Endothelial cell of umbilical vein (primary cell): ENCODE results near the gene DTNA. TPM values are rescaled to one million over a fixed set of nuclear protein-coding genes. Genes with fewer than 3 reads are reported as not detected.

ENCODE experiments used
- BruUV-seq: library from RNA; stranded (reverse); fragments of 400-500 nt; replicated peaks from 2 replicates; lab custom pipeline; 2021; lab: Mats Ljungman, UMichigan
- CTCF ChIA-PET: fragments of 300-600, 350-600 bp; sonication (Branson Sonifier 250); formaldehyde crosslinking; loops from one replicate; lab custom pipeline; 2021; ENCODE audit warnings: antibody characterized with exemption, inconsistent platforms; lab: Charles Lee
- POLR2A ChIA-PET: fragments of 300-600, 350-600 bp; sonication (Branson Sonifier 250); formaldehyde crosslinking; loops from one replicate; lab custom pipeline; 2021; ENCODE audit warnings: antibody characterized with exemption, inconsistent platforms; lab: Charles Lee
- DNase-seq: peaks from one replicate; pipeline ENCODE4 v3.0.0-alpha.2; 2011; ENCODE audit warnings: low read depth, low spot score
- FAIRE-seq: peaks from 2 replicates; lab custom pipeline; 2011; peaks lifted over from hg19 to GRCh38; lab: Jason Lieb, UNC
- H2AFZ ChIP-seq: 2 replicates; pipeline ENCODE4 v1.6.0; 2012; ENCODE audit warnings: low read depth, low read length, control low read depth, inconsistent platforms
- H3K27ac ChIP-seq: 2 replicates; pipeline ENCODE4 v1.5.1; 2011; ENCODE audit warnings: low read depth, mild to moderate bottlenecking, control low read depth, low read length, moderate library complexity; ENCODE audit not compliant: insufficient read depth
- H3K27me3 ChIP-seq, 2 experiments: 2 replicates each; pipeline versions ENCODE4 v1.6.0 to v1.6.1; 2011; ENCODE audit warnings: low read length in 2 of 2, mixed read lengths in 1 of 2; ENCODE audit not compliant: control insufficient read depth in 2 of 2, insufficient read depth in 2 of 2
- H3K36me3 ChIP-seq, 2 experiments: 2 replicates in 1 of 2; 3 replicates in 1 of 2; pipeline ENCODE4 v1.5.1; 2011; ENCODE audit warnings: low read length in 2 of 2, mild to moderate bottlenecking in 1 of 2, moderate library complexity in 1 of 2; ENCODE audit not compliant: control insufficient read depth in 2 of 2, insufficient read depth in 2 of 2; ENCODE audit errors: extremely low read depth in 1 of 2
- H3K4me1 ChIP-seq: 3 replicates; pipeline ENCODE4 v1.5.1; 2011; ENCODE audit warnings: mild to moderate bottlenecking, low read length; ENCODE audit not compliant: control insufficient read depth, insufficient read depth; ENCODE audit errors: extremely low read depth
- H3K4me2 ChIP-seq: 2 replicates; pipeline ENCODE4 v1.6.1; 2011; ENCODE audit warnings: low read length, control low read depth, mixed read lengths; ENCODE audit not compliant: insufficient read depth
- H3K4me3 ChIP-seq, 3 experiments: fragments of 200-600 bp in 1 of 3; sonication (generic), shearing (Covaris generic) in 1 of 3; replicated peaks in 1 of 3; 2 replicates each; pipeline ENCODE4 v1.5.1; 2011 to 2016; ENCODE audit warnings: control low read depth in 3 of 3, low read length in 3 of 3, mild to moderate bottlenecking in 2 of 3, inconsistent platforms in 1 of 3, low read depth in 1 of 3, moderate library complexity in 1 of 3; ENCODE audit not compliant: insufficient read depth in 1 of 3
- H3K79me2 ChIP-seq: 2 replicates; pipeline ENCODE4 v1.6.0; 2012; ENCODE audit warnings: low read length, inconsistent platforms; ENCODE audit not compliant: control insufficient read depth, insufficient read depth
- H3K9ac ChIP-seq: replicated peaks from 2 replicates; pipeline ENCODE3; 2011; ENCODE audit warnings: low read length, control low read depth; ENCODE audit not compliant: insufficient read depth; ENCODE audit errors: extremely low read depth
- H3K9me1 ChIP-seq: replicated peaks from 3 replicates; pipeline ENCODE4 v1.6.0; 2011; ENCODE audit warnings: mild to moderate bottlenecking, low read length; ENCODE audit not compliant: control insufficient read depth, insufficient read depth; ENCODE audit errors: extremely low read depth
- H3K9me3 ChIP-seq: replicated peaks from 2 replicates; pipeline ENCODE4 v1.5.1; 2012; ENCODE audit warnings: low read length, inconsistent platforms; ENCODE audit not compliant: control insufficient read depth, insufficient read depth
- H4K20me1 ChIP-seq: replicated peaks from 2 replicates; pipeline ENCODE3; 2011; ENCODE audit warnings: mild to moderate bottlenecking, low read length; ENCODE audit not compliant: control insufficient read depth, insufficient read depth; ENCODE audit errors: extremely low read depth
- CTCF ChIP-seq, 2 donors: IDR thresholded peaks; 1 replicate in 1 of 2; 2 replicates in 1 of 2; pipeline ENCODE4 v1.5.1; 2011; ENCODE audit warnings: low read length in 2 of 2, mild to moderate bottlenecking in 2 of 2, moderate library complexity in 2 of 2, control low read depth in 1 of 2, inconsistent platforms in 1 of 2, low read depth in 1 of 2; ENCODE audit not compliant: insufficient read depth in 1 of 2; ENCODE audit errors: extremely low read depth in 1 of 2
- EZH2 ChIP-seq: IDR thresholded peaks from 2 replicates; pipeline ENCODE4 v1.6.1; 2012; ENCODE audit warnings: borderline replicate concordance, low read depth, mild to moderate bottlenecking, moderate library complexity, low read length, inconsistent platforms; ENCODE audit not compliant: severe bottlenecking
- FOS ChIP-seq: IDR thresholded peaks from 2 replicates; pipeline ENCODE4 v1.6.1; 2011; ENCODE audit warnings: mild to moderate bottlenecking, low read length, moderate library complexity, borderline replicate concordance; ENCODE audit not compliant: insufficient read depth
- GATA2 ChIP-seq: IDR thresholded peaks from 2 replicates; pipeline ENCODE4 v1.7.0; 2011; ENCODE audit warnings: low read depth, mild to moderate bottlenecking, moderate library complexity, mixed read lengths, low read length; ENCODE audit not compliant: insufficient read length, insufficient read depth
- JUN ChIP-seq: IDR thresholded peaks from 2 replicates; pipeline ENCODE4 v1.6.1; 2011; ENCODE audit warnings: borderline replicate concordance, low read depth; ENCODE audit not compliant: insufficient read length, insufficient read depth
- MYC ChIP-seq: IDR thresholded peaks from one replicate; pipeline ENCODE4 v1.6.1; 2011; ENCODE audit warnings: mild to moderate bottlenecking, low read depth, low read length
- POLR2A ChIP-seq: IDR thresholded peaks from 2 replicates; pipeline ENCODE4 v1.6.1; 2012; ENCODE audit warnings: low read depth, mild to moderate bottlenecking, control low read depth, low read length
- POLR2AphosphoS5 ChIP-seq: IDR thresholded peaks from 2 replicates; pipeline ENCODE4 v1.6.1; 2012; ENCODE audit warnings: low read depth, mild to moderate bottlenecking, control low read depth, low read length, moderate library complexity; ENCODE audit not compliant: insufficient read depth
- dilution Hi-C: fragments of 300-500 bp; cut with MboI; formaldehyde crosslinking; loops from one replicate; pipeline ENCODE4 v1.15.0; 2019; ENCODE audit warnings: low sequenced_read_pairs; ENCODE audit not compliant: extremely low pct_ligation_motif_present
- intact Hi-C: fragments of 100-400 bp; cut with micrococcal nuclease; formaldehyde crosslinking; loops from one replicate; pipeline ENCODE4 v1.10.0; 2022
- polyA plus RNA-seq, 4 experiments: library from polyadenylated mRNA; depleted of rRNA in 3 of 4; stranded (reverse) in 3 of 4; unstranded in 1 of 4; fragments of >200 nt; gene quantifications; 2 replicates each; pipeline versions ENCODE4 v1.2.1 to v1.2.3, GENCODE V29; 2011 to 2012; ENCODE audit warnings: missing spikeins in 1 of 4
- total RNA-seq: library from RNA; stranded (reverse); gene quantifications from 2 replicates; pipeline ENCODE4 v1.2.3, GENCODE V29; 2021
- TF ChIP-seq, protein P1 (sequence below): IDR thresholded peaks from 2 replicates; pipeline ENCODE4 v1.6.1; 2011; ENCODE audit not compliant: insufficient read depth, insufficient read length

Gene DTNA
- total and polyA plus RNA-seq, 2 donors (not counting 3 experiments of a cell fraction or from before 2014, with no cell fraction given): 6.6 to 15.3 TPM

DNA sequence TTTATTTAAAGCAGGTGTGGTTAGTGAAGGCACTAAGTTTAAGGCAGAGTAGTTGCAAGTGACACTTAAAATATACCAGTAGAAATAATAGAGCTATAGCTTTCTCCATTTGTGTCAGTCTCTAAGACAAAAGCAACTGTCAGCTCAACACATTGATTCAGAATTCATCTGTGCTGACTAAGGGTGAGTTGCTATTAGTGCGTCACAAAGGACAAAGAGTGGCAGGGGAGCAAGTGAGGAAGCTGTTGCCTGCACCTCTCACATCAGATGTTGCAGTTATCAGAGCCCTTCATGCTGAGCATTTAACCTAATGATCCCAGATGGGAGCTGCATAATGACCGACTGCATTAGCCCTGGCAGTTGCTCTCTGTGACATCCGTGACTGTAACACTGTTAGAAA, 138.6 kb downstream of the DTNA start:
- no peak for DNase-seq
- Histone ChIP-seq H3K79me2 (no peaks in the 10 kb centered on the region), H3K27ac (no peak overlapping the region), H3K4me2 (no peak overlapping the region), H3K36me3 (no peaks in the 10 kb centered on the region), H2AFZ (no peak overlapping the region), H4K20me1 (no peaks in the 10 kb centered on the region), H3K4me1 (no peaks in the 10 kb centered on the region), H3K9me1 (no peaks in the 10 kb centered on the region), H3K9me3 (no peaks in the 10 kb centered on the region), H3K9ac (no peak overlapping the region), H3K27me3 (no peaks in the 10 kb centered on the region), H3K4me3 (no peak overlapping the region)
- intact Hi-C loops (no loop called here), dilution Hi-C loops (no loop called here)
- TF ChIP-seq JUN: no peak
- no peak for TF ChIP-seq GATA2
- TF ChIP-seq, protein P1, sequence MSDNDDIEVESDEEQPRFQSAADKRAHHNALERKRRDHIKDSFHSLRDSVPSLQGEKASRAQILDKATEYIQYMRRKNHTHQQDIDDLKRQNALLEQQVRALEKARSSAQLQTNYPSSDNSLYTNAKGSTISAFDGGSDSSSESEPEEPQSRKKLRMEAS: no peak
- TF ChIP-seq POLR2AphosphoS5: no peak
- no peak for TF ChIP-seq POLR2A
- no peak for TF ChIP-seq EZH2
- no peak for TF ChIP-seq FOS
- no peak for TF ChIP-seq CTCF (IDR thresholded peaks at IDR 0.05; ENCODE audit: extremely low read depth in 1 of 2, insufficient read depth in 1 of 2, low read depth in 1 of 2, low read length in 2 of 2)
- no peak for TF ChIP-seq MYC
- CTCF ChIA-PET: interaction anchor here (1.0 kb wide), 1 partner anchor 9 kb away, joined by 3 read pairs; no protein-coding TSS in a partner anchor
- POLR2A ChIA-PET: no interaction called here
- no TSS peak for BruUV-seq
- FAIRE-seq: no peak
